DMS53 (cell line): ENCODE results near the gene ATP2C2.
A peak's percentile ranks its signal among the peaks of the same experiment; 100 is the strongest.
"Not testable (repeated sequence)": the region's sequence is repeated elsewhere in the genome, so short reads cannot be mapped to it uniquely, and the experiment has no call there.

ENCODE experiments used
- DNase-seq: peaks from one replicate; lab custom pipeline; 2025; lab: John Stamatoyannopoulos, UW

The ATP2C2 gene

GRCh38 chr16:84368308-84368996 lies at the start of gene ATP2C2:
Gene ATP2C2 (plus strand): TSS chr16:84368538. CDS start chr16:84368616, 78 bp downstream.
- peak; percentile 89 for DNase-seq

- DNase-seq: no peak
These were observed 49.1 kb upstream of the ATP2C2 start for GRCh38 chr16:84319146-84319760.

GRCh38 chr16:84320511-84320910 lies 47.8 kb upstream of the ATP2C2 start:
- no peak for DNase-seq

GRCh38 chr16:84321932-84322331 lies 46.4 kb upstream of the ATP2C2 start:
- DNase-seq: no peak

- DNase-seq: no peak
These were observed 45.6 kb upstream of the ATP2C2 start for GRCh38 chr16:84322749-84323148.

- no peak for DNase-seq
These were observed 44.7 kb upstream of the ATP2C2 start for GRCh38 chr16:84323606-84324005.

- DNase-seq: no peak
These were observed 43.7 kb upstream of the ATP2C2 start for GRCh38 chr16:84324434-84325262.

- DNase-seq: no peak
These were observed 41.8 kb upstream of the ATP2C2 start for GRCh38 chr16:84326545-84326944.

- DNase-seq: no peak
These were observed 40.3 kb upstream of the ATP2C2 start for GRCh38 chr16:84327926-84328505.

- no peak for DNase-seq
These were observed 39.3 kb upstream of the ATP2C2 start for GRCh38 chr16:84329016-84329415.

GRCh38 chr16:84329843-84330684 lies 38.3 kb upstream of the ATP2C2 start:
- DNase-seq: no peak

GRCh38 chr16:84330685-84331050 lies 37.7 kb upstream of the ATP2C2 start:
- no peak for DNase-seq

GRCh38 chr16:84331998-84332780 lies 36.1 kb upstream of the ATP2C2 start:
- no peak for DNase-seq

- no peak for DNase-seq
These were observed 35.2 kb upstream of the ATP2C2 start for GRCh38 chr16:84332975-84333684.

- DNase-seq: no peak
These were observed 34.3 kb upstream of the ATP2C2 start for GRCh38 chr16:84334058-84334457.

GRCh38 chr16:84334482-84334881 lies 33.9 kb upstream of the ATP2C2 start:
- DNase-seq: no peak

- DNase-seq: not testable (repeated sequence)
These were observed 31.1 kb upstream of the ATP2C2 start for GRCh38 chr16:84337236-84337635.

GRCh38 chr16:84339311-84339710 lies 29.0 kb upstream of the ATP2C2 start:
- no peak for DNase-seq

- no peak for DNase-seq
These were observed 28.6 kb upstream of the ATP2C2 start for GRCh38 chr16:84339766-84340165.
